GM23338 (cell line): ENCODE measurements around the gene NID2. TPM values are rescaled to one million over a fixed set of nuclear protein-coding genes. Genes with fewer than 3 reads are reported as not detected.

Experiments used
- ATAC-seq: fragments of 200-7000 bp; cut with Tn5 transposase; 3 replicates; pipeline ENCODE4 v1.9.1; 2020
- DNase-seq: peaks from one replicate; pipeline ENCODE4 v3.0.0-alpha.2; 2015; ENCODE audit warnings: low spot score
- H2AFZ ChIP-seq: fragments of 200-600 bp; sonication (generic); 2 replicates; pipeline ENCODE4 v1.8.0; 2016; ENCODE audit warnings: antibody characterized with exemption, mild to moderate bottlenecking, moderate library complexity
- H3F3A ChIP-seq: fragments of 200-600 bp; sonication (generic); replicated peaks from 2 replicates; pipeline ENCODE4 v1.8.0; 2017; ENCODE audit warnings: antibody characterized with exemption, mixed run types, low read depth
- H3K27ac ChIP-seq: fragments of 200-600 bp; sonication (generic); 2 replicates; pipeline ENCODE4 v1.6.1; 2016; ENCODE audit warnings: low read depth
- H3K27me3 ChIP-seq: fragments of 200-600 bp; sonication (generic); 2 replicates; pipeline ENCODE4 v1.8.0; 2016; ENCODE audit warnings: mild to moderate bottlenecking, mixed run types, moderate library complexity; ENCODE audit not compliant: insufficient read depth
- H3K36me3 ChIP-seq: fragments of 200-600 bp; sonication (generic); 2 replicates; pipeline ENCODE4 v1.8.0; 2016; ENCODE audit warnings: mild to moderate bottlenecking; ENCODE audit not compliant: insufficient read depth
- H3K4me1 ChIP-seq: fragments of 200-600 bp; sonication (generic); 2 replicates; pipeline ENCODE4 v1.8.0; 2016; ENCODE audit warnings: mild to moderate bottlenecking, moderate library complexity; ENCODE audit not compliant: insufficient read depth
- H3K4me2 ChIP-seq: fragments of 200-600 bp; sonication (generic); 2 replicates; pipeline ENCODE4 v1.7.1; 2017; ENCODE audit warnings: mixed run types
- H3K4me3 ChIP-seq: fragments of 200-600 bp; sonication (generic); 2 replicates; pipeline ENCODE4 v1.6.1; 2016; ENCODE audit warnings: mixed run types
- H3K79me2 ChIP-seq: fragments of 200-600 bp; sonication (generic); replicated peaks from 2 replicates; pipeline ENCODE4 v1.8.0; 2017; ENCODE audit warnings: mild to moderate bottlenecking; ENCODE audit not compliant: insufficient read depth
- H3K9me2 ChIP-seq: fragments of 200-600 bp; sonication (generic); 2 replicates; pipeline ENCODE4 v1.8.0; 2017; ENCODE audit not compliant: insufficient read depth
- H4K20me1 ChIP-seq: fragments of 200-600 bp; sonication (generic); replicated peaks from 2 replicates; pipeline ENCODE4 v1.8.0; 2017; ENCODE audit warnings: mild to moderate bottlenecking; ENCODE audit not compliant: insufficient read depth
- H3K27ac Mint-ChIP-seq: 2 replicates; pipeline ENCODE4 v1.8.0; 2020; ENCODE audit warnings: inconsistent platforms, mild to moderate bottlenecking, moderate library complexity, mixed read lengths
- H3K27me3 Mint-ChIP-seq: 3 replicates; pipeline ENCODE4 v1.8.0; 2022; ENCODE audit warnings: low read depth, mild to moderate bottlenecking, moderate library complexity, mixed read lengths, inconsistent platforms; ENCODE audit not compliant: insufficient read depth, poor library complexity
- H3K36me3 Mint-ChIP-seq: 3 replicates; pipeline ENCODE4 v1.8.0; 2021; ENCODE audit warnings: low read depth, mild to moderate bottlenecking, inconsistent platforms, moderate library complexity, mixed read lengths
- H3K4me1 Mint-ChIP-seq: 3 replicates; pipeline ENCODE4 v1.8.0; 2020; ENCODE audit warnings: mild to moderate bottlenecking, inconsistent platforms, mixed read lengths
- H3K4me3 Mint-ChIP-seq: 3 replicates; pipeline ENCODE4 v1.8.0; 2021; ENCODE audit warnings: moderate library complexity, mild to moderate bottlenecking, inconsistent platforms, mixed read lengths
- H3K9me3 Mint-ChIP-seq: 3 replicates; pipeline ENCODE4 v1.8.0; 2020; ENCODE audit warnings: moderate library complexity, mild to moderate bottlenecking, inconsistent platforms, mixed read lengths
- CREB1 ChIP-seq: fragments of 250-450 bp; sonication (Bioruptor Pico); IDR thresholded peaks from 2 replicates; pipeline ENCODE4 v1.5.0; 2020; ENCODE audit warnings: low read depth, mild to moderate bottlenecking, moderate library complexity
- EZH2 ChIP-seq: fragments of 200-600 bp; sonication (generic); IDR thresholded peaks from one replicate; pipeline ENCODE4 v1.8.0; 2017; ENCODE audit warnings: antibody characterized with exemption, mild to moderate bottlenecking, low read depth; ENCODE audit not compliant: unreplicated experiment
- EZH2phosphoT487 ChIP-seq: fragments of 200-600 bp; sonication (generic); IDR thresholded peaks from one replicate; pipeline ENCODE4 v1.8.1; 2018; ENCODE audit warnings: antibody characterized with exemption; ENCODE audit not compliant: unreplicated experiment
- JUNB ChIP-seq: IDR thresholded peaks from one replicate; pipeline ENCODE4 v1.6.1; 2016; ENCODE audit warnings: antibody characterized with exemption; ENCODE audit not compliant: unreplicated experiment
- NANOG ChIP-seq: IDR thresholded peaks from 2 replicates; pipeline ENCODE4 v1.6.1; 2016; ENCODE audit warnings: antibody characterized with exemption, borderline replicate concordance
- POLR2AphosphoS5 ChIP-seq: IDR thresholded peaks from 2 replicates; pipeline ENCODE4 v1.6.1; 2016; ENCODE audit warnings: antibody characterized with exemption, low read depth
- STAT1 ChIP-seq: IDR thresholded peaks from one replicate; pipeline ENCODE4 v1.6.1; 2016; ENCODE audit warnings: antibody characterized with exemption; ENCODE audit not compliant: unreplicated experiment
- ZNF331 ChIP-seq: fragments of 250-450 bp; sonication (Bioruptor Pico); IDR thresholded peaks from 2 replicates; pipeline ENCODE4 v1.5.0; 2020; ENCODE audit warnings: low read depth, mild to moderate bottlenecking, moderate library complexity
- polyA plus RNA-seq: library from polyadenylated mRNA; unstranded; fragments of >200 nt; fragmentation: Nextera tagmentation; extraction: Ambion mirVana; gene quantifications from 2 replicates; pipeline ENCODE4 v1.2.1, GENCODE V29; 2016
- total RNA-seq: library from RNA; depleted of rRNA; stranded (reverse); fragments of >200 nt; shearing (Covaris generic); gene quantifications from 2 replicates; pipeline ENCODE4 v1.2.3, GENCODE V29; 2014
- TF ChIP-seq, protein P1 (sequence below): IDR thresholded peaks from one replicate; pipeline ENCODE4 v1.6.1; 2018; ENCODE audit warnings: antibody characterized with exemption; ENCODE audit not compliant: unreplicated experiment
- TF ChIP-seq, protein P2 (sequence below), 2 experiments: fragments of 200-600 bp in 1 of 2; sonication (generic) in 1 of 2; conservative IDR thresholded peaks; 2 replicates each; pipeline versions ENCODE4 v1.5.1 to v1.6.1; 2016 to 2017; ENCODE audit warnings: antibody characterized with exemption in 2 of 2, low read depth in 2 of 2, mild to moderate bottlenecking in 2 of 2, moderate library complexity in 1 of 2
- TF ChIP-seq, protein P3 (sequence below): fragments of 250-450 bp; sonication (Bioruptor Pico); IDR thresholded peaks from 2 replicates; pipeline ENCODE4 v1.5.0; 2020; ENCODE audit warnings: mild to moderate bottlenecking, moderate library complexity

Gene NID2
- total and polyA plus RNA-seq, 2 experiments from 2014 or later, result 4.3 to 10.4 TPM

DNA sequence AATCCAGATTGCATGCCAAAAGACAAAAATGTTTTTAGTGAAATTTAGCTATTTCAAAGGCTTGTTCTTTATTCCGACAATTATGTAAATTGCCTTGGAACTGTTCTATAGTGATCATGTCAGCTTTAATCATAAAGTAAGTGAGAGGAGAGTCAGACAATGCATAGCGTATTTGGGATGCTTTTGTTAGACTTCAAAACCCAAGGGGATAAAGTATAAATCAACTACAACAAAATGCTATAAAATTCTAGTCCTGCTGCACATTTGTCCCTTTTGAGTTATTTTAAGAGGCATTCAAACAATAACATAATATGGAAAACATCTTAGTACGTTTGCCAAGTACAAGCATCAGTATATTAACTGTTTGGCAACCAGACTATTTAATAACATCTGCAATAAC is 68.2 kb downstream of the NID2 start:
- DNase-seq (no peak), ATAC-seq (no peak)
- Histone ChIP-seq H3K4me2 (no peak overlapping the region), H3K79me2 (peaks cover 32% of the 10 kb centered on the region), H3K4me1 (peaks cover under 1% of the 10 kb centered on the region), H4K20me1 (0 out of 2 replicates have a peak, but pooled peaks cover 8% of the 10 kb centered on the region), H2AFZ (no peak overlapping the region), H3K27ac (no peak overlapping the region), H3K9me2 (no peaks in the 10 kb centered on the region), H3K27me3 (no peaks in the 10 kb centered on the region), H3K36me3 (peaks cover 60% of the 10 kb centered on the region), H3K4me3 (no peak overlapping the region), H3F3A (no peaks in the 10 kb centered on the region)
- H3K4me1 Mint-ChIP-seq, result no peaks in the 10 kb centered on the region; the same call in 2 of the 3 replicates
- peaks cover 3% of the 10 kb centered on the region for H3K27me3 Mint-ChIP-seq
- H3K4me3 Mint-ChIP-seq, result no peak overlapping the region
- no peak overlapping the region for H3K27ac Mint-ChIP-seq
- TF ChIP-seq, protein P1, sequence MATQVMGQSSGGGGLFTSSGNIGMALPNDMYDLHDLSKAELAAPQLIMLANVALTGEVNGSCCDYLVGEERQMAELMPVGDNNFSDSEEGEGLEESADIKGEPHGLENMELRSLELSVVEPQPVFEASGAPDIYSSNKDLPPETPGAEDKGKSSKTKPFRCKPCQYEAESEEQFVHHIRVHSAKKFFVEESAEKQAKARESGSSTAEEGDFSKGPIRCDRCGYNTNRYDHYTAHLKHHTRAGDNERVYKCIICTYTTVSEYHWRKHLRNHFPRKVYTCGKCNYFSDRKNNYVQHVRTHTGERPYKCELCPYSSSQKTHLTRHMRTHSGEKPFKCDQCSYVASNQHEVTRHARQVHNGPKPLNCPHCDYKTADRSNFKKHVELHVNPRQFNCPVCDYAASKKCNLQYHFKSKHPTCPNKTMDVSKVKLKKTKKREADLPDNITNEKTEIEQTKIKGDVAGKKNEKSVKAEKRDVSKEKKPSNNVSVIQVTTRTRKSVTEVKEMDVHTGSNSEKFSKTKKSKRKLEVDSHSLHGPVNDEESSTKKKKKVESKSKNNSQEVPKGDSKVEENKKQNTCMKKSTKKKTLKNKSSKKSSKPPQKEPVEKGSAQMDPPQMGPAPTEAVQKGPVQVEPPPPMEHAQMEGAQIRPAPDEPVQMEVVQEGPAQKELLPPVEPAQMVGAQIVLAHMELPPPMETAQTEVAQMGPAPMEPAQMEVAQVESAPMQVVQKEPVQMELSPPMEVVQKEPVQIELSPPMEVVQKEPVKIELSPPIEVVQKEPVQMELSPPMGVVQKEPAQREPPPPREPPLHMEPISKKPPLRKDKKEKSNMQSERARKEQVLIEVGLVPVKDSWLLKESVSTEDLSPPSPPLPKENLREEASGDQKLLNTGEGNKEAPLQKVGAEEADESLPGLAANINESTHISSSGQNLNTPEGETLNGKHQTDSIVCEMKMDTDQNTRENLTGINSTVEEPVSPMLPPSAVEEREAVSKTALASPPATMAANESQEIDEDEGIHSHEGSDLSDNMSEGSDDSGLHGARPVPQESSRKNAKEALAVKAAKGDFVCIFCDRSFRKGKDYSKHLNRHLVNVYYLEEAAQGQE, result no peak
- H3K9me3 Mint-ChIP-seq, result no peaks in the 10 kb centered on the region
- H3K36me3 Mint-ChIP-seq, result peaks cover 85% of the 10 kb centered on the region

DNA sequence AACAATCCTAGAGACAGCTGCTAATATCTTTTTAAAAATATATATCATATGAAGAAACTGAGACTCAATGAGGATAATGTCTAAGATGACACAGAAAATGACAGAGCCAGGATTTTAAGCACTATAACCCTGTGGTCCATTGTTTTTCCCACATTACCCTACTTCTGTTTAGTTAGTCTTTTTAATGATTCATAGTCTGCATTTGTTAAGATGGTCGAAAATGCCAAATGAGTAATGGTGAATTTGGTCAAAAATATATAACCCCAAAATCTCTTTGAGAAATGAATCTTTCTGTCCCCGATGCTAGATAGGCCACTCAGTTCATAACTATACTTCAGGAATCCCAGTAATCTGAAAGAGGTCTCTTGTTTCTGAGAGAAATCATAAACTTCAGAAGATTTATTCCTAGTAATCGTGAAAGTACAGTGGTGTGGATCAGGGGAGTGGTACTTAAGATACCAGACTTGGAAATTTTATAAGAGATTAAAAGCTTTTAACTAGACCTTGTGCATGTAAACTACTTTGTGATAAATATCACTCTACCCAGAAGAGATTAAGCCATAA is 68.8 kb downstream of the NID2 start:
- H3K4me1 ChIP-seq, result no peaks in the 10 kb centered on the region
- no peaks in the 10 kb centered on the region for H3K9me2 ChIP-seq
- H4K20me1 ChIP-seq, result 0 out of 2 replicates have a peak, but pooled peaks cover 10% of the 10 kb centered on the region
- Mint-ChIP-seq H3K27me3 (peaks cover 4% of the 10 kb centered on the region), H3K4me3 (no peak overlapping the region), H3K4me1 (no peaks in the 10 kb centered on the region), H3K9me3 (no peaks in the 10 kb centered on the region), H3K27ac (no peak overlapping the region), H3K36me3 (peaks cover 83% of the 10 kb centered on the region)
- no peak overlapping the region for H3K4me2 ChIP-seq
- H3K4me3 ChIP-seq, result no peak overlapping the region
- H3K36me3 ChIP-seq, result peaks cover 61% of the 10 kb centered on the region
- no peaks in the 10 kb centered on the region for H3K27me3 ChIP-seq
- peaks cover 38% of the 10 kb centered on the region for H3K79me2 ChIP-seq
- no peak for ATAC-seq
- DNase-seq, result no peak
- no peak overlapping the region for H3K27ac ChIP-seq
- H3F3A ChIP-seq, result no peaks in the 10 kb centered on the region
- no peak overlapping the region for H2AFZ ChIP-seq
- TF ChIP-seq EZH2phosphoT487, result no peak
- TF ChIP-seq ZNF331 (CRISPR knock-in tag), result no peak
- no peak for TF ChIP-seq POLR2AphosphoS5
- TF ChIP-seq JUNB, result no peak
- no peak for TF ChIP-seq STAT1
- no peak for TF ChIP-seq NANOG
- TF ChIP-seq CREB1, result no peak
- TF ChIP-seq, protein P2, sequence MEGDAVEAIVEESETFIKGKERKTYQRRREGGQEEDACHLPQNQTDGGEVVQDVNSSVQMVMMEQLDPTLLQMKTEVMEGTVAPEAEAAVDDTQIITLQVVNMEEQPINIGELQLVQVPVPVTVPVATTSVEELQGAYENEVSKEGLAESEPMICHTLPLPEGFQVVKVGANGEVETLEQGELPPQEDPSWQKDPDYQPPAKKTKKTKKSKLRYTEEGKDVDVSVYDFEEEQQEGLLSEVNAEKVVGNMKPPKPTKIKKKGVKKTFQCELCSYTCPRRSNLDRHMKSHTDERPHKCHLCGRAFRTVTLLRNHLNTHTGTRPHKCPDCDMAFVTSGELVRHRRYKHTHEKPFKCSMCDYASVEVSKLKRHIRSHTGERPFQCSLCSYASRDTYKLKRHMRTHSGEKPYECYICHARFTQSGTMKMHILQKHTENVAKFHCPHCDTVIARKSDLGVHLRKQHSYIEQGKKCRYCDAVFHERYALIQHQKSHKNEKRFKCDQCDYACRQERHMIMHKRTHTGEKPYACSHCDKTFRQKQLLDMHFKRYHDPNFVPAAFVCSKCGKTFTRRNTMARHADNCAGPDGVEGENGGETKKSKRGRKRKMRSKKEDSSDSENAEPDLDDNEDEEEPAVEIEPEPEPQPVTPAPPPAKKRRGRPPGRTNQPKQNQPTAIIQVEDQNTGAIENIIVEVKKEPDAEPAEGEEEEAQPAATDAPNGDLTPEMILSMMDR (conservative IDR thresholded peaks at IDR 0.05; ENCODE audit: low read depth in 2 of 2), result no peak
- TF ChIP-seq, protein P3, sequence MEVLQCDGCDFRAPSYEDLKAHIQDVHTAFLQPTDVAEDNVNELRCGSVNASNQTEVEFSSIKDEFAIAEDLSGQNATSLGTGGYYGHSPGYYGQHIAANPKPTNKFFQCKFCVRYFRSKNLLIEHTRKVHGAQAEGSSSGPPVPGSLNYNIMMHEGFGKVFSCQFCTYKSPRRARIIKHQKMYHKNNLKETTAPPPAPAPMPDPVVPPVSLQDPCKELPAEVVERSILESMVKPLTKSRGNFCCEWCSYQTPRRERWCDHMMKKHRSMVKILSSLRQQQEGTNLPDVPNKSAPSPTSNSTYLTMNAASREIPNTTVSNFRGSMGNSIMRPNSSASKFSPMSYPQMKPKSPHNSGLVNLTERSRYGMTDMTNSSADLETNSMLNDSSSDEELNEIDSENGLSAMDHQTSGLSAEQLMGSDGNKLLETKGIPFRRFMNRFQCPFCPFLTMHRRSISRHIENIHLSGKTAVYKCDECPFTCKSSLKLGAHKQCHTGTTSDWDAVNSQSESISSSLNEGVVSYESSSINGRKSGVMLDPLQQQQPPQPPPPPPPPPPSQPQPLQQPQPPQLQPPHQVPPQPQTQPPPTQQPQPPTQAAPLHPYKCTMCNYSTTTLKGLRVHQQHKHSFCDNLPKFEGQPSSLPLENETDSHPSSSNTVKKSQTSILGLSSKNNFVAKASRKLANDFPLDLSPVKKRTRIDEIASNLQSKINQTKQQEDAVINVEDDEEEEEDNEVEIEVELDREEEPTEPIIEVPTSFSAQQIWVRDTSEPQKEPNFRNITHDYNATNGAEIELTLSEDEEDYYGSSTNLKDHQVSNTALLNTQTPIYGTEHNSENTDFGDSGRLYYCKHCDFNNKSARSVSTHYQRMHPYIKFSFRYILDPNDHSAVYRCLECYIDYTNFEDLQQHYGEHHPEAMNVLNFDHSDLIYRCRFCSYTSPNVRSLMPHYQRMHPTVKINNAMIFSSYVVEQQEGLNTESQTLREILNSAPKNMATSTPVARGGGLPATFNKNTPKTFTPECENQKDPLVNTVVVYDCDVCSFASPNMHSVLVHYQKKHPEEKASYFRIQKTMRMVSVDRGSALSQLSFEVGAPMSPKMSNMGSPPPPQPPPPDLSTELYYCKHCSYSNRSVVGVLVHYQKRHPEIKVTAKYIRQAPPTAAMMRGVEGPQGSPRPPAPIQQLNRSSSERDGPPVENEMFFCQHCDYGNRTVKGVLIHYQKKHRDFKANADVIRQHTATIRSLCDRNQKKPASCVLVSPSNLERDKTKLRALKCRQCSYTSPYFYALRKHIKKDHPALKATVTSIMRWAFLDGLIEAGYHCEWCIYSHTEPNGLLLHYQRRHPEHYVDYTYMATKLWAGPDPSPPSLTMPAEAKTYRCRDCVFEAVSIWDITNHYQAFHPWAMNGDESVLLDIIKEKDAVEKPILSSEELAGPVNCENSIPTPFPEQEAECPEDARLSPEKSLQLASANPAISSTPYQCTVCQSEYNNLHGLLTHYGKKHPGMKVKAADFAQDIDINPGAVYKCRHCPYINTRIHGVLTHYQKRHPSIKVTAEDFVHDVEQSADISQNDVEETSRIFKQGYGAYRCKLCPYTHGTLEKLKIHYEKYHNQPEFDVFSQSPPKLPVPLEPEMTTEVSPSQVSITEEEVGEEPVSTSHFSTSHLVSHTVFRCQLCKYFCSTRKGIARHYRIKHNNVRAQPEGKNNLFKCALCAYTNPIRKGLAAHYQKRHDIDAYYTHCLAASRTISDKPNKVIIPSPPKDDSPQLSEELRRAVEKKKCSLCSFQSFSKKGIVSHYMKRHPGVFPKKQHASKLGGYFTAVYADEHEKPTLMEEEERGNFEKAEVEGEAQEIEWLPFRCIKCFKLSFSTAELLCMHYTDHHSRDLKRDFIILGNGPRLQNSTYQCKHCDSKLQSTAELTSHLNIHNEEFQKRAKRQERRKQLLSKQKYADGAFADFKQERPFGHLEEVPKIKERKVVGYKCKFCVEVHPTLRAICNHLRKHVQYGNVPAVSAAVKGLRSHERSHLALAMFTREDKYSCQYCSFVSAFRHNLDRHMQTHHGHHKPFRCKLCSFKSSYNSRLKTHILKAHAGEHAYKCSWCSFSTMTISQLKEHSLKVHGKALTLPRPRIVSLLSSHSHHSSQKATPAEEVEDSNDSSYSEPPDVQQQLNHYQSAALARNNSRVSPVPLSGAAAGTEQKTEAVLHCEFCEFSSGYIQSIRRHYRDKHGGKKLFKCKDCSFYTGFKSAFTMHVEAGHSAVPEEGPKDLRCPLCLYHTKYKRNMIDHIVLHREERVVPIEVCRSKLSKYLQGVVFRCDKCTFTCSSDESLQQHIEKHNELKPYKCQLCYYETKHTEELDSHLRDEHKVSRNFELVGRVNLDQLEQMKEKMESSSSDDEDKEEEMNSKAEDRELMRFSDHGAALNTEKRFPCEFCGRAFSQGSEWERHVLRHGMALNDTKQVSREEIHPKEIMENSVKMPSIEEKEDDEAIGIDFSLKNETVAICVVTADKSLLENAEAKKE (CRISPR knock-in tag), result no peak
- no peak for TF ChIP-seq EZH2
